Activated naive CD4-positive, alpha-beta T cell treated with anti-CD3 and anti-CD28 coated beads for 36 hours (primary cell): ENCODE results near the gene ZNF324. TPM values are rescaled to one million over a fixed set of nuclear protein-coding genes. Genes with fewer than 3 reads are reported as not detected.
A peak's percentile ranks its signal among the peaks of the same experiment; 100 is the strongest.
"Not testable (repeated sequence)": the region's sequence is repeated elsewhere in the genome, so short reads cannot be mapped to it uniquely, and the experiment has no call there.

Source experiments
- CTCF ChIA-PET: fragments of 350-600 bp; sonication (Branson Sonifier 250); formaldehyde crosslinking; loops from one replicate; lab custom pipeline; 2021; ENCODE audit warnings: antibody characterized with exemption; lab: Charles Lee
- DNase-seq: peaks from one replicate; pipeline ENCODE4 v3.0.0-alpha.2; 2020
- H3K27ac Mint-ChIP-seq: one replicate; pipeline ENCODE4 v1.8.0; 2021; ENCODE audit warnings: mild to moderate bottlenecking, mixed read lengths
- H3K27me3 Mint-ChIP-seq: one replicate; pipeline ENCODE4 v1.8.0; 2021; ENCODE audit warnings: low read depth, mixed read lengths
- H3K36me3 Mint-ChIP-seq: one replicate; pipeline ENCODE4 v1.8.0; 2021; ENCODE audit warnings: low read depth, mixed read lengths
- H3K4me1 Mint-ChIP-seq: one replicate; pipeline ENCODE4 v1.8.0; 2021; ENCODE audit warnings: low read depth, mixed read lengths
- H3K4me3 Mint-ChIP-seq: one replicate; pipeline ENCODE4 v1.8.0; 2021; ENCODE audit warnings: mild to moderate bottlenecking, moderate library complexity, mixed read lengths
- H3K9me3 Mint-ChIP-seq: one replicate; pipeline ENCODE4 v1.8.0; 2021; ENCODE audit warnings: mixed read lengths
- intact Hi-C: fragments of 100-400 bp; cut with micrococcal nuclease; formaldehyde crosslinking; loops from one replicate; pipeline ENCODE4 v1.15.1; 2023
- total RNA-seq, 2 experiments: library from RNA; stranded (reverse); gene quantifications; one replicate each; pipeline ENCODE4 v1.2.3, GENCODE V29; 2021

The ZNF324 gene
- total RNA-seq, 2 experiments from 2014 or later = 2.4 to 3.0 TPM

GRCh38 chr19:58453743-58454142 lies 13.1 kb upstream of the ZNF324 start:
- DNase-seq = no peak
- no peak overlapping the region for H3K27ac Mint-ChIP-seq

GRCh38 chr19:58455306-58455705 lies 11.6 kb upstream of the ZNF324 start:
- Mint-ChIP-seq H3K9me3 (no peaks in the 10 kb centered on the region), H3K4me3 (no peak overlapping the region), H3K27ac (no peak overlapping the region), H3K4me1 (peaks cover 24% of the 10 kb centered on the region), H3K36me3 (peaks cover 23% of the 10 kb centered on the region), H3K27me3 (no peaks in the 10 kb centered on the region)
- DNase-seq = no peak
- intact Hi-C loops = no loop called here
- CTCF ChIA-PET = no interaction called here

More at GRCh38 chr19:58453743-58454142, 13.1 kb upstream of the ZNF324 start:
- H3K27me3 Mint-ChIP-seq = peaks cover 2% of the 10 kb centered on the region
- CTCF ChIA-PET = no interaction called here
- peaks cover 23% of the 10 kb centered on the region for H3K36me3 Mint-ChIP-seq
- peak overlapping the region; percentile 49 for H3K4me3 Mint-ChIP-seq
- peaks cover 3% of the 10 kb centered on the region for H3K9me3 Mint-ChIP-seq
- intact Hi-C loops = no loop called here
- peaks cover 23% of the 10 kb centered on the region for H3K4me1 Mint-ChIP-seq

GRCh38 chr19:58456111-58456510 lies 10.8 kb upstream of the ZNF324 start:
- Mint-ChIP-seq H3K27me3 (no peaks in the 10 kb centered on the region), H3K36me3 (peaks cover 24% of the 10 kb centered on the region), H3K4me1 (peaks cover 20% of the 10 kb centered on the region), H3K4me3 (no peak overlapping the region), H3K9me3 (no peaks in the 10 kb centered on the region), H3K27ac (no peak overlapping the region)
- CTCF ChIA-PET = no interaction called here
- intact Hi-C loops = no loop called here
- DNase-seq = no peak

- no peak for DNase-seq
- intact Hi-C loops = no loop called here
- Mint-ChIP-seq H3K27ac (no peak overlapping the region), H3K4me3 (no peak overlapping the region), H3K36me3 (peaks cover 16% of the 10 kb centered on the region), H3K9me3 (no peaks in the 10 kb centered on the region), H3K4me1 (peaks cover 5% of the 10 kb centered on the region), H3K27me3 (no peaks in the 10 kb centered on the region)
- CTCF ChIA-PET = no interaction called here
These were observed 6.8 kb upstream of the ZNF324 start for GRCh38 chr19:58460039-58460438.

GRCh38 chr19:58466089-58466759 lies 656 bp upstream of the ZNF324 start:
- DNase-seq = no peak
- Mint-ChIP-seq H3K4me1 (peaks cover 20% of the 10 kb centered on the region), H3K9me3 (no peaks in the 10 kb centered on the region), H3K36me3 (peaks cover 5% of the 10 kb centered on the region), H3K27me3 (peaks cover 2% of the 10 kb centered on the region), H3K27ac (no peak overlapping the region), H3K4me3 (peak overlapping the region; percentile 83)
- intact Hi-C loops = loop anchor here (1.0 to 2.0 kb wide), 6 partner anchors 9 to 139 kb away; partner anchors contain the start of genes ZNF132, ZNF584, ZNF837 and ZSCAN22
- CTCF ChIA-PET = no interaction called here

- Mint-ChIP-seq H3K4me1 (peaks cover 20% of the 10 kb centered on the region), H3K27me3 (peaks cover 2% of the 10 kb centered on the region), H3K9me3 (no peaks in the 10 kb centered on the region), H3K4me3 (peak overlapping the region; percentile 83), H3K36me3 (peaks cover 5% of the 10 kb centered on the region), H3K27ac (no peak overlapping the region)
- DNase-seq = no peak
- intact Hi-C loops = no loop called here
- CTCF ChIA-PET = interaction anchor here (1.0 kb wide), 1 partner anchor 48 kb away, joined by 3 read pairs; no protein-coding TSS in a partner anchor
These were observed 1.4 kb downstream of the ZNF324 start for GRCh38 chr19:58468216-58468839.

GRCh38 chr19:58469241-58470013 lies 2.5 kb downstream of the ZNF324 start:
- CTCF ChIA-PET = no interaction called here
- Mint-ChIP-seq H3K9me3 (no peaks in the 10 kb centered on the region), H3K27ac (no peak overlapping the region), H3K4me3 (no peak overlapping the region), H3K36me3 (peaks cover 5% of the 10 kb centered on the region), H3K4me1 (peaks cover 20% of the 10 kb centered on the region), H3K27me3 (peaks cover 2% of the 10 kb centered on the region)
- intact Hi-C loops = no loop called here
- no peak for DNase-seq

- CTCF ChIA-PET, H3K4me3 Mint-ChIP-seq, H3K27ac Mint-ChIP-seq, H3K27me3 Mint-ChIP-seq, DNase-seq, H3K9me3 Mint-ChIP-seq, H3K36me3 Mint-ChIP-seq, intact Hi-C loops: not testable (repeated sequence)
- peaks cover 27% of the 10 kb centered on the region for H3K4me1 Mint-ChIP-seq
These were observed 4.1 kb downstream of the ZNF324 start for GRCh38 chr19:58470837-58471543.

GRCh38 chr19:58471736-58472135 lies 4.9 kb downstream of the ZNF324 start:
- Mint-ChIP-seq H3K9me3 (no peaks in the 10 kb centered on the region), H3K4me3 (no peak overlapping the region), H3K27ac (no peak overlapping the region), H3K36me3 (peaks cover 5% of the 10 kb centered on the region), H3K4me1 (peaks cover 24% of the 10 kb centered on the region), H3K27me3 (no peaks in the 10 kb centered on the region)
- no peak for DNase-seq
- intact Hi-C loops = no loop called here
- CTCF ChIA-PET = no interaction called here

- Mint-ChIP-seq H3K4me3 (no peak overlapping the region), H3K9me3 (no peaks in the 10 kb centered on the region), H3K4me1 (peaks cover 14% of the 10 kb centered on the region), H3K36me3 (peaks cover 5% of the 10 kb centered on the region), H3K27me3 (no peaks in the 10 kb centered on the region), H3K27ac (no peak overlapping the region)
- DNase-seq = no peak
- CTCF ChIA-PET = no interaction called here
- intact Hi-C loops = no loop called here
These were observed 6.9 kb downstream of the ZNF324 start for GRCh38 chr19:58473775-58474174.

- H3K9me3 Mint-ChIP-seq = no peaks in the 10 kb centered on the region
- no peak overlapping the region for H3K27ac Mint-ChIP-seq
- peaks cover 13% of the 10 kb centered on the region for H3K4me1 Mint-ChIP-seq
- no peaks in the 10 kb centered on the region for H3K27me3 Mint-ChIP-seq
- peak overlapping the region; percentile 11 for H3K4me3 Mint-ChIP-seq
- DNase-seq = no peak
- H3K36me3 Mint-ChIP-seq = peaks cover 5% of the 10 kb centered on the region
- intact Hi-C loops = no loop called here
- CTCF ChIA-PET = interaction anchor here (1.0 kb wide), 1 partner anchor 45 kb away, joined by 3 read pairs; the partner anchor contains the start of gene ZBTB45
These were observed 7.6 kb downstream of the ZNF324 start for GRCh38 chr19:58474291-58474996.
